Smooth muscle cell (in vitro differentiated cells): Measurements from ENCODE around the gene UTP14A. TPM values are rescaled to one million over a fixed set of nuclear protein-coding genes. Genes with fewer than 3 reads are reported as not detected.

ENCODE experiments used
- DNase-seq: peaks from one replicate; lab custom pipeline; 2025; ENCODE audit not compliant: unreplicated experiment; lab: John Stamatoyannopoulos, UW
- H2AFZ ChIP-seq: fragments of 200-600 bp; sonication (generic); 2 replicates; pipeline ENCODE4 v1.6.0; 2016; ENCODE audit warnings: antibody characterized with exemption, low read depth, mild to moderate bottlenecking
- H3F3A ChIP-seq: fragments of 200-600 bp; sonication (generic); 2 replicates; pipeline ENCODE4 v1.6.0; 2017; ENCODE audit warnings: antibody characterized with exemption, low read depth
- H3K27ac ChIP-seq: fragments of 200-600 bp; sonication (generic); 2 replicates; pipeline ENCODE4 v1.5.1; 2016; ENCODE audit warnings: low read depth, mild to moderate bottlenecking
- H3K27me3 ChIP-seq: fragments of 200-600 bp; sonication (generic); 2 replicates; pipeline ENCODE4 v1.6.1; 2016; ENCODE audit warnings: low read depth, mild to moderate bottlenecking
- H3K36me3 ChIP-seq: fragments of 200-600 bp; sonication (generic); 2 replicates; pipeline ENCODE4 v1.5.1; 2016; ENCODE audit warnings: low read depth
- H3K4me1 ChIP-seq: fragments of 200-600 bp; sonication (generic); 2 replicates; pipeline ENCODE4 v1.5.1; 2016; ENCODE audit warnings: low read depth
- H3K4me2 ChIP-seq: fragments of 200-600 bp; sonication (generic); 2 replicates; pipeline ENCODE4 v1.6.0; 2016; ENCODE audit warnings: mild to moderate bottlenecking
- H3K4me3 ChIP-seq: fragments of 200-600 bp; sonication (generic); 2 replicates; pipeline ENCODE4 v1.5.1; 2016; ENCODE audit warnings: mild to moderate bottlenecking
- H3K79me2 ChIP-seq: fragments of 200-600 bp; sonication (generic); 2 replicates; pipeline ENCODE4 v1.6.0; 2016; ENCODE audit warnings: low read depth, mild to moderate bottlenecking
- H3K9ac ChIP-seq: fragments of 200-600 bp; sonication (generic); 2 replicates; pipeline ENCODE4 v1.6.0; 2016; ENCODE audit warnings: low read depth
- H3K9me3 ChIP-seq: fragments of 200-600 bp; sonication (generic); replicated peaks from 2 replicates; pipeline ENCODE4 v1.5.1; 2016; ENCODE audit warnings: low read depth
- H4K20me1 ChIP-seq: fragments of 200-600 bp; sonication (generic); 2 replicates; pipeline ENCODE4 v1.6.0; 2016; ENCODE audit warnings: low read depth
- CTCF ChIP-seq: fragments of 200-600 bp; sonication (generic); IDR thresholded peaks from 2 replicates; pipeline ENCODE4 v1.5.1; 2017; ENCODE audit warnings: borderline replicate concordance, mild to moderate bottlenecking, antibody characterized with exemption; ENCODE audit not compliant: insufficient read depth, poor library complexity, severe bottlenecking
- WGBS: methylation state at CpG from one replicate; pipeline ENCODE4 v1.1.7; 2016; ENCODE audit warnings: low lambda C conversion rate; 5-methylcytosine and 5-hydroxymethylcytosine counted together
- polyA plus RNA-seq: library from polyadenylated mRNA; unstranded; fragments of >200 nt; fragmentation: Nextera tagmentation; extraction: Ambion mirVana; gene quantifications from 2 replicates; pipeline ENCODE4 v1.2.1, GENCODE V29; 2016
- total RNA-seq: library from RNA; depleted of rRNA; stranded (reverse); fragments of >200 nt; gene quantifications from 2 replicates; pipeline ENCODE4 v1.2.3, GENCODE V29; 2014

Gene UTP14A
- total and polyA plus RNA-seq, 2 experiments from 2014 or later, result 5.1 to 12.9 TPM

GRCh38 chrX:129932016-129932820 is 26.3 kb downstream of the UTP14A start:
- H3K27me3 ChIP-seq, result peaks cover 3% of the 10 kb centered on the region
- no peak for TF ChIP-seq CTCF
- no peak overlapping the region for H3K27ac ChIP-seq
- no peaks in the 10 kb centered on the region for H3K4me1 ChIP-seq
- no peaks in the 10 kb centered on the region for H3K36me3 ChIP-seq
- WGBS, result 50% methylated on average over 17 of the region's 97 CpGs
- H3K4me3 ChIP-seq, result peak overlapping the region; percentile 56
- H3K4me2 ChIP-seq, result peak overlapping the region; percentile 83
- no peaks in the 10 kb centered on the region for H3F3A ChIP-seq
- no peaks in the 10 kb centered on the region for H4K20me1 ChIP-seq
- H3K79me2 ChIP-seq, result no peaks in the 10 kb centered on the region
- peak; percentile 57 for DNase-seq
- no peaks in the 10 kb centered on the region for H3K9me3 ChIP-seq
- peak overlapping the region; percentile 43 for H2AFZ ChIP-seq
- H3K9ac ChIP-seq, result no peak overlapping the region

- Histone ChIP-seq H3K36me3 (no peaks in the 10 kb centered on the region), H3K27me3 (peaks cover 3% of the 10 kb centered on the region), H3K4me1 (no peaks in the 10 kb centered on the region), H3K9me3 (no peaks in the 10 kb centered on the region), H3K4me3 (peak overlapping the region; percentile 56), H3F3A (no peaks in the 10 kb centered on the region), H3K4me2 (peak overlapping the region; percentile 83), H2AFZ (no peak overlapping the region), H4K20me1 (no peaks in the 10 kb centered on the region), H3K9ac (no peak overlapping the region), H3K79me2 (no peaks in the 10 kb centered on the region), H3K27ac (no peak overlapping the region)
- DNase-seq, result no peak
- TF ChIP-seq CTCF, result no peak
- 49% methylated on average over 47 of the region's 47 CpGs for WGBS
Observed at GRCh38 chrX:129932821-129933321, 26.9 kb downstream of the UTP14A start.

- 53% methylated on average over 7 of the region's 7 CpGs for WGBS
- no peak for TF ChIP-seq CTCF
- no peaks in the 10 kb centered on the region for H3K9me3 ChIP-seq
- no peak overlapping the region for H2AFZ ChIP-seq
- H3K27me3 ChIP-seq, result peaks cover 5% of the 10 kb centered on the region
- no peaks in the 10 kb centered on the region for H3K79me2 ChIP-seq
- no peak overlapping the region for H3K9ac ChIP-seq
- no peak overlapping the region for H3K4me3 ChIP-seq
- H3K4me1 ChIP-seq, result no peaks in the 10 kb centered on the region
- DNase-seq, result no peak
- no peak overlapping the region for H3K4me2 ChIP-seq
- no peaks in the 10 kb centered on the region for H4K20me1 ChIP-seq
- no peak overlapping the region for H3K27ac ChIP-seq
- no peaks in the 10 kb centered on the region for H3F3A ChIP-seq
- H3K36me3 ChIP-seq, result no peaks in the 10 kb centered on the region
Observed at GRCh38 chrX:129933700-129934099, 27.7 kb downstream of the UTP14A start.
